ENCODE results near the gene SKP1. TPM values are rescaled to one million over a fixed set of nuclear protein-coding genes. Genes with fewer than 3 reads are reported as not detected.
A peak's percentile ranks its signal among the peaks of the same experiment; 100 is the strongest.

Gene SKP1
- total and polyA plus RNA-seq, 7 experiments from 2014 or later = 224 to 1,361 (median 274) TPM

DNA sequence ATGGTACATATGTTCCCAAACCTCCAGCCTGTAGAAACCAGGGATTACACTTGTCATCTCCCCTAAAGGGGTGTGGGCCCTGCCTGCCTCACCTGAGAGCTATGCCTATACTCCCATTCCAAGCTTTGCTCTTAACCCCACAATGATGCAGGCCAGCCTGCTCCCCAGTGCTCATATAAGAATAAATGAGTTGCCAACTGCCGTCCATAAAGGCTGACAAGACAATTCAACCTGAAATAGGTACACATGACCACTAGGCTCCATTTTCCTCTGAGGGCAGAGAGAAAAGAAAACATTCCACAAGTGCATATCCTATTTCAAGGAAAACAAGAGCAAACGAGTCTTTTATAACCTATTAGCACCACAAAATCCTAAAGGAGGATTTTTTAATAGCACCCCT, 28.4 kb downstream of the SKP1 start:
- DNase-seq (peak in 4 of 9 donors; percentile 12 to 49 (median 42)), ATAC-seq (no peak)
- H3K9me3 ChIP-seq (ENCODE audit: control insufficient read depth in 2 of 3, low read length in 3 of 3) = no peaks in the 10 kb centered on the region
- Mint-ChIP-seq H3K4me1 (peaks cover 33 to 80% (median 57%) of the 10 kb centered on the region in 7 donors), H3K36me3 (peaks cover 0 to 42% (median 32%) of the 10 kb centered on the region in 5 donors), H3K4me3 (peak overlapping the region in 2 of 10 donors; percentile 51 to 54), H3K9me3 (peaks cover 0 to 4% (median 0%) of the 10 kb centered on the region in 11 donors), H3K27ac (peak overlapping the region; percentile 17 to 90 (median 80)), H3K27me3 (no peaks in the 10 kb centered on the region)
- no peaks in the 10 kb centered on the region for H3K27me3 ChIP-seq (ENCODE audit: control insufficient read depth in 2 of 2, insufficient read depth in 2 of 2, low read length in 2 of 2)
- H3K4me3 ChIP-seq (ENCODE audit: low read length) = no peak overlapping the region
- peak overlapping the region; percentile 22 for H3K27ac ChIP-seq (ENCODE audit: low read depth, low read length)
- H3K4me1 ChIP-seq (ENCODE audit: control insufficient read depth in 2 of 2, insufficient read depth in 2 of 2, low read length in 2 of 2) = peaks cover 5 to 43% of the 10 kb centered on the region in 2 donors
- CTCF ChIA-PET = interaction anchor here (0.6 to 28.5 kb wide), 8 partner anchors 11 to 109 kb away, joined by 4 to 394 read pairs (median 10); partner anchors contain the start of gene TCF7
- peaks cover 26 to 56% (median 39%) of the 10 kb centered on the region in 3 experiments for H3K36me3 ChIP-seq (ENCODE audit: control insufficient read depth in 2 of 3, insufficient read depth in 3 of 3, low read length in 3 of 3)
- intact Hi-C loops (cut with micrococcal nuclease) = no loop called here
- POLR2A ChIA-PET = interaction anchor here (0.8 to 48.2 kb wide), 7 partner anchors 8 to 122 kb away, joined by 3 to 1333 read pairs (median 9); partner anchors contain the start of gene SKP1

GRCh38 chr5:134146651-134147518, 29.9 kb downstream of the SKP1 start:
- Mint-ChIP-seq H3K27me3 (no peaks in the 10 kb centered on the region), H3K9me3 (peaks cover 0 to 4% (median 0%) of the 10 kb centered on the region in 11 donors), H3K27ac (peak overlapping the region; percentile 60 to 92 (median 83)), H3K4me1 (peaks cover 24 to 67% (median 49%) of the 10 kb centered on the region in 7 donors), H3K36me3 (peaks cover 0 to 39% (median 36%) of the 10 kb centered on the region in 5 donors), H3K4me3 (peak overlapping the region in 4 of 10 donors; percentile 29 to 56 (median 35))
- Histone ChIP-seq H3K4me3 (ENCODE audit: low read length) (no peak overlapping the region), H3K9me3 (ENCODE audit: control insufficient read depth in 2 of 3, low read length in 3 of 3) (no peaks in the 10 kb centered on the region), H3K36me3 (ENCODE audit: control insufficient read depth in 2 of 3, insufficient read depth in 3 of 3, low read length in 3 of 3) (peaks cover 36 to 58% (median 39%) of the 10 kb centered on the region in 3 experiments), H3K27ac (ENCODE audit: low read depth, low read length) (peak overlapping the region; percentile 41), H3K4me1 (ENCODE audit: control insufficient read depth in 2 of 2, insufficient read depth in 2 of 2, low read length in 2 of 2) (peaks cover 5 to 30% of the 10 kb centered on the region in 2 donors), H3K27me3 (ENCODE audit: control insufficient read depth in 2 of 2, insufficient read depth in 2 of 2, low read length in 2 of 2) (no peaks in the 10 kb centered on the region)
- ChIA-PET CTCF (interaction anchor here (0.6 to 28.5 kb wide), 19 partner anchors 9 to 120 kb away, joined by 3 to 394 read pairs (median 4); partner anchors contain the start of gene TCF7), POLR2A (interaction anchor here (0.6 to 48.2 kb wide), 8 partner anchors 10 to 439 kb away, joined by 3 to 1333 read pairs (median 9); partner anchors contain the start of genes SKP1 and VDAC1)
- DNase-seq (peak in 2 of 9 donors; percentile 15 to 35), ATAC-seq (no peak)
- intact Hi-C loops (cut with micrococcal nuclease) = loop anchor here in 1 of 2 donors (1.0 kb wide), 1 partner anchor 108 kb away; no protein-coding TSS in a partner anchor

DNA sequence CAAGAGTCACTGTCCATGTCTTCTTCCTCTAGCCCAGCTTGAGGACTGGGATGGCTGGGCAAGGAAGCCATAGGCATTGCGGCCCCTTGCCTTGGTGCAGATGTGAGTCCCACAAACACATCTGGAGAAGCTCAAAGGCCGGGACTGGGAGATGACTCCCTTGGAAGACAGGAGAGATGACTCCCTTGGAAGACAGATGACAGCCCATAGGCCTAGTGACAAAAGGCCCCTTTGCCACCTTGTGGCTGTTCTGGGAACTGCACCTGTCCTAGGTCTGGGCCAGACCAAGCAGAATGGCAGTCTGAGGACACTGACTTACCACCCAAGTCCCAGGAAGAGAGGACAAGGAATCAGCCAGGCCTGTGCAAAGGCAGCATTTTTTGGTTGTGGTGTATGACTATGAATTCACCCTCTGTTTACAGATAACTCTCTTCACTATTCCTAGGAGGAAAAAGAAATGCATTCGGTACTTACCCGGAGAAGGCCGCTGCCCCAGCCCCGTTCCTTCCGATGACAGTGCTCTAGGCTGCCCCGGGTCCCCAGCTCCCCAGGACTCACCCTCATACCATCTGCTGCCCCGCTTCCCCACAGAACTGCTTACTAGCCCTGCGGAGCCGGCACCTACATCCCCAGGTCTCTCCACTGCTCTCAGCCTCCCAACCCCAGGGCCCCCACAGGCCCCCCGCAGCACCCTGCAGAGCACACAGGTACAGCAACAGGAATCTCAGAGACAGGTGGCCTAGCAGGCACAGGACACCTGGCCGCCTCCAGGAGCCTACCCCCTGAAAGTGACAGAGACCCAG, 30.8 kb downstream of the SKP1 start:
- H3K36me3 Mint-ChIP-seq = peaks cover 8 to 41% (median 39%) of the 10 kb centered on the region in 5 donors
- H3K4me1 Mint-ChIP-seq = peaks cover 21 to 67% (median 46%) of the 10 kb centered on the region in 7 donors
- Histone ChIP-seq H3K9me3 (ENCODE audit: control insufficient read depth in 2 of 3, low read length in 3 of 3) (no peaks in the 10 kb centered on the region), H3K36me3 (ENCODE audit: control insufficient read depth in 2 of 3, insufficient read depth in 3 of 3, low read length in 3 of 3) (peaks cover 45 to 64% (median 45%) of the 10 kb centered on the region in 3 experiments), H3K4me1 (ENCODE audit: control insufficient read depth in 2 of 2, insufficient read depth in 2 of 2, low read length in 2 of 2) (peaks cover 5 to 29% of the 10 kb centered on the region in 2 donors), H3K27me3 (ENCODE audit: control insufficient read depth in 2 of 2, insufficient read depth in 2 of 2, low read length in 2 of 2) (no peaks in the 10 kb centered on the region), H3K27ac (ENCODE audit: low read depth, low read length) (peak overlapping the region; percentile 63), H3K4me3 (ENCODE audit: low read length) (no peak overlapping the region)
- peak overlapping the region in 8 of 9 donors; percentile 75 to 93 (median 90) for H3K27ac Mint-ChIP-seq
- ChIA-PET POLR2A (interaction anchor here (0.5 to 48.2 kb wide), 7 partner anchors 11 to 100 kb away, joined by 3 to 1333 read pairs (median 9); partner anchors contain the start of gene SKP1), CTCF (interaction anchor here (0.6 to 28.5 kb wide), 16 partner anchors 9 to 120 kb away, joined by 3 to 394 read pairs (median 4); partner anchors contain the start of gene TCF7)
- intact Hi-C loops (cut with micrococcal nuclease) = loop anchor here (1.0 kb wide), 7 partner anchors 14 to 120 kb away; partner anchors contain the start of gene TCF7 (in 1 of the 2)
- no peaks in the 10 kb centered on the region for H3K27me3 Mint-ChIP-seq
- ATAC-seq = peak; percentile 84
- DNase-seq = peak; percentile 64 to 87 (median 77)
- peak overlapping the region in 4 of 10 donors; percentile 18 to 54 (median 27) for H3K4me3 Mint-ChIP-seq
- peaks cover 0 to 6% (median 0%) of the 10 kb centered on the region in 11 donors for H3K9me3 Mint-ChIP-seq

DNA sequence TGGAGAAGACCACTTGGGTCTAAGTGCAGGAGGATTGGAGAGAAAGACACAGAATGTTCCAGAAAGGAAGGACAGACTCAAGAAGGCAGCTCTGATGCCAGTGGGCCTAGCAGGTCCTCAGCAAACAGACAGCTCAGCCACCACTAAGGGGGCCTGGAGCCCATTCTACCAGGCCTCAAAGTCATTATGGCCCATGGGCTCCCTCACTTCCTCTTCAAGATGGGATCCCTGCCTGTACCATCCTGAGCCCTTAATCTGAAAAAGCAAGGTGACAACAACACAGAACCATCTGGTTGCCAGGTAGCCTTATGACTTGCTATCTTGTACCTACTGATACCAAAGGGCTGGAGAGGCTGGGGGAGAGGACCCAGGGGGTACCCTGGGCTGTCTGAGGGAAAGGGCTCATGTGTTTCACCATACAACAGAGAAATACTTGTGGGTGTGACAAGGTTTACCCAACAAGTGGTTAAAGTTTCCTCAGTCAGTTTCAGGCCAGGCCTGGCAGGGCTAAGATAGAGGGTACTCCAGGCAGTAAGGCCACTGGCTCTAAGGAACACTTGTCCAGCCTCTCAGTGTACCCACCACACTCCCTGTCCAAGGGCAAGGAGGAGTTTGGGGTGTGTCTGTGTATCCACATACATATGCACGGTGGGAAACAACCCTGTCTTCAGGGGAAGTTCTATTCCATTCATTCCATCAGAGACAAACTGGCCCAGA, 31.6 kb downstream of the SKP1 start:
- no peak for ATAC-seq
- H3K4me3 ChIP-seq (ENCODE audit: low read length) = no peak overlapping the region
- POLR2A ChIA-PET = interaction anchor here (1.0 to 48.2 kb wide), 3 partner anchors 76 to 99 kb away, joined by 3 to 1333 read pairs (median 5); partner anchors contain the start of gene PPP2CA

More for the DNA sequence above, 31.6 kb downstream of the SKP1 start:
- intact Hi-C loops (cut with micrococcal nuclease) = loop anchor here (1.0 kb wide), 7 partner anchors 13 to 119 kb away; partner anchors contain the start of gene TCF7 (in 1 of the 2)
- Mint-ChIP-seq H3K9me3 (peaks cover 0 to 6% (median 0%) of the 10 kb centered on the region in 11 donors), H3K27me3 (no peaks in the 10 kb centered on the region), H3K36me3 (peaks cover 10 to 45% (median 38%) of the 10 kb centered on the region in 5 donors), H3K27ac (peak overlapping the region; percentile 27 to 93 (median 89)), H3K4me1 (peaks cover 20 to 67% (median 47%) of the 10 kb centered on the region in 7 donors), H3K4me3 (peak overlapping the region in 5 of 10 donors; percentile 14 to 54 (median 24))
- peak in 4 of 9 donors; percentile 6 to 36 (median 21) for DNase-seq
- Histone ChIP-seq H3K4me1 (ENCODE audit: control insufficient read depth in 2 of 2, insufficient read depth in 2 of 2, low read length in 2 of 2) (peaks cover 1 to 29% of the 10 kb centered on the region in 2 donors), H3K27me3 (ENCODE audit: control insufficient read depth in 2 of 2, insufficient read depth in 2 of 2, low read length in 2 of 2) (no peaks in the 10 kb centered on the region), H3K9me3 (ENCODE audit: control insufficient read depth in 2 of 3, low read length in 3 of 3) (no peaks in the 10 kb centered on the region), H3K27ac (ENCODE audit: low read depth, low read length) (peak overlapping the region; percentile 63), H3K36me3 (ENCODE audit: control insufficient read depth in 2 of 3, insufficient read depth in 3 of 3, low read length in 3 of 3) (peaks cover 51 to 72% (median 52%) of the 10 kb centered on the region in 3 experiments)
- CTCF ChIA-PET = interaction anchor here (0.8 to 28.5 kb wide), 10 partner anchors 8 to 106 kb away, joined by 3 to 394 read pairs (median 4); partner anchors contain the start of gene TCF7
